Transverse colon (tissue), 4 donors: ENCODE data around the gene BAZ2A.

Experiments used
- POLR2A ChIP-seq: fragments of 450-650 bp; IDR thresholded peaks from one replicate; pipeline ENCODE4 v1.6.1; 2016; ENCODE audit warnings: antibody characterized with exemption, mild to moderate bottlenecking, moderate library complexity
- POLR2AphosphoS5 ChIP-seq, 3 donors: sonication (generic); formaldehyde crosslinking; IDR thresholded peaks; one replicate each; pipeline ENCODE4 v1.6.1; 2016; ENCODE audit warnings: antibody characterized with exemption in 3 of 3
- TF ChIP-seq, protein P1 (sequence below), 5 experiments: fragments of 200-600 bp in 3 of 5; fragments of 450-650 bp in 2 of 5; sonication (generic) in 3 of 5; IDR thresholded peaks; 1 replicate in 2 of 5; 2 replicates in 3 of 5; pipeline ENCODE4 v1.5.1; 2016 to 2017; ENCODE audit warnings: antibody characterized with exemption in 5 of 5, inconsistent platforms in 3 of 5, mild to moderate bottlenecking in 2 of 5, moderate library complexity in 1 of 5

DNA sequence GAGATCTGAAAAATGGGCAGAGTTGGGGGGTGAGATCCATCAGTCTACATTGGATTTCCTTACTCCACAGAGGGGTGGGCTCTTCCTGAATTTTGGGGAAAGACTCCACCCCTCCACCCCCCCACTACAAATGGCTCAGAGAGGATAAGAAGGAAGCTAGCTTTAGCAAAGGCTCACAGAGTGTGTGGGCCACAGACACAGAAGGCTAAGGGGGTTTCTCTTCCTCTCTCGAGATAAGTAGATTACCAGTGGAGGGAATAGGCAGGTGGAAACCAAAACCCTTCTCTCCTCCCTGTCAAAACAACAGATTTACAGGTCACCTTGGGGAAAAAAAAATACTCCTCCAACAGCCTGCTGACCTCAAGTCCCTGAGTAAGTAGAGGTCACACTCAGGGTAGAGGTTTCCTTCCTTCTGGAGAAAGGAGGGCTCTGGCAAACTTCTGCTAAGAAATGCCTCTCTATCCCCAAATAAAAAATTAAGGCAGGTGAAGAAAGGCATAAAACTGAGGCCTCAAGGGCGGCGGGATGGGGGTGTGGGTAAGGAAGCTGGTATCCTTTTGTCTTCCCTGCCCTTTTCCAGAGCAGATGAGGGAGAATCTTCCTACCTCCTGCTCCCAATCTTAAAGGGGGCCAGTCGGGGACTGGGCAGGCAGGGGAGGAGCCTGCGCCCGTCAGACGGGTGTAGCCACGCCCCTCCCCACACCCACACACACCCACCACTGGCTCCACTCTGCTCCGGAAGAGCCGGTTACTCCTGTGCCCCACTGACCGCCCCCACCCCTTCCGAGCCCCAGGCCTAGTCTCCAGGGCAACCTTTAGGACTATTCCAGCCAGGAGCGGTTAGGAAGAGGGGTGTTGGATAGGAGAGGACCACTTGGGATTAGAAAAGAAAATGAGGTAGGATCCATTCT is 1.9 kb upstream of the BAZ2A start:
- TF ChIP-seq, protein P1, sequence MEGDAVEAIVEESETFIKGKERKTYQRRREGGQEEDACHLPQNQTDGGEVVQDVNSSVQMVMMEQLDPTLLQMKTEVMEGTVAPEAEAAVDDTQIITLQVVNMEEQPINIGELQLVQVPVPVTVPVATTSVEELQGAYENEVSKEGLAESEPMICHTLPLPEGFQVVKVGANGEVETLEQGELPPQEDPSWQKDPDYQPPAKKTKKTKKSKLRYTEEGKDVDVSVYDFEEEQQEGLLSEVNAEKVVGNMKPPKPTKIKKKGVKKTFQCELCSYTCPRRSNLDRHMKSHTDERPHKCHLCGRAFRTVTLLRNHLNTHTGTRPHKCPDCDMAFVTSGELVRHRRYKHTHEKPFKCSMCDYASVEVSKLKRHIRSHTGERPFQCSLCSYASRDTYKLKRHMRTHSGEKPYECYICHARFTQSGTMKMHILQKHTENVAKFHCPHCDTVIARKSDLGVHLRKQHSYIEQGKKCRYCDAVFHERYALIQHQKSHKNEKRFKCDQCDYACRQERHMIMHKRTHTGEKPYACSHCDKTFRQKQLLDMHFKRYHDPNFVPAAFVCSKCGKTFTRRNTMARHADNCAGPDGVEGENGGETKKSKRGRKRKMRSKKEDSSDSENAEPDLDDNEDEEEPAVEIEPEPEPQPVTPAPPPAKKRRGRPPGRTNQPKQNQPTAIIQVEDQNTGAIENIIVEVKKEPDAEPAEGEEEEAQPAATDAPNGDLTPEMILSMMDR (IDR thresholded peaks at IDR 0.05): no peak
- TF ChIP-seq POLR2A (no peak), POLR2AphosphoS5 (IDR thresholded peaks at IDR 0.05) (no peak)
